ENCODE results near the gene UCP3.

UCP3 gene

GRCh38 chr11:73976451-73977151 is 32.3 kb downstream of the UCP3 start:
- DNase-seq, result no peak

- no peak for DNase-seq
Measured at GRCh38 chr11:73975479-73975757, 33.5 kb downstream of the UCP3 start.

GRCh38 chr11:73974604-73975478 is 34.0 kb downstream of the UCP3 start:
- no peak for DNase-seq

DNA sequence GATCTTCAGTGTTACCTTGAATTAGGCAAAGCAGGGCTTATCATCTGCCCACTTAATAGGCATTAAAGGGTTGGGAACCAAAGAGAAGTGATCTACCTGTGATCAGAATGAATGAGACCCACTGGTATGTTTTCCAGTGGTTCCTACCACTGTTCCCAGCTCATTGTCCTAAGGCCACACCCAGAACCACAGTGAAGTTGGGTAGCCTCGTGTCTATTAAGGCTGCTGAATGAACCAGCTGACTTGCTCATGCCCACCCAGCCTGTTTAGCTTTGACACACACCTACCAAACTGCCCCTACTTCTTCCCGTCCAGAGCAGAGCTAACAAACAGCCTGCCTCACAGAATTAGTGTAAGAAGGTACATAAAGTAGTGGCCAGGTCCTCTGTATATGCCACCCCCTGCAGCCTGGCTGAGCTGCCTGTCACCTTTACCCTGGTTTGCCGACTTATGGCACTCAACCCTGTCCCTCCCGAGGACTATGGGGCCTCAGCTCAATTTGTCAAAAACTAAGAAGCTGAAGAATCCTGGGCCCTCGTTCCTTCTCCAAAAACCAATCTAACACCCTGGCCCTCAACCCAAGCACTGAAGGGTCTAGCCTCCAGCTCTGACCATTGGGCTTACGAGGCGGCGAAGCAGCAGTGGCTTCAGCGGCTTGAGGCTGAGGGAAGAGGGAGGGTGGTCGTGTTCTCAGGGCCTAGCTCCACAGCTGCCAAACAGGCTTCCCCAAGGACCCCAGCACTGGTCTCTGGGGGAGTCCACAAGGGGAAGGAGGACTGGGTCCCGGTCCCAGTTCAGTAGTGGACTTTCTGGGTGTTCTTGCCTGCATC is 36.0 kb downstream of the UCP3 start:
- no peak for DNase-seq

DNA sequence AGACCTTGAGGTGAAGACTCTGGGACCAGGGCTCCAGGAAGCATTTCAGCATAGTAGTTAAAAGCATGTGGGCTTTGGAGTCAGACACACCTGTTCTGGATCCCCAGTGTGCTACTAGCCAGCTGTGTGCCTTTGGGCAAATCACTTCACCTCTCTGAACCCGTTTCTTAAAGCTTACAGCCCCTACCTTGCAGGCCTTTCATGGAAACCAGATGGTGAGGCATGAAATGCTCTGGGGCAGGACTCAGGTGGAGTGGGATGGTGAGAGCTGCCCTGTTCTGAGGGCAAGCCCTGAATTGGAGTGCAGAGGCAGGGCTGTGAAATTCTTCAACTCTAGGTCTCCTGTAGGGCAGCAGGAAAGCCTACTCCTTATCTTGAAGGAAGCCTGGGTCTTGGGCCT is 36.7 kb downstream of the UCP3 start:
- no peak for DNase-seq

GRCh38 chr11:73971175-73971719 is 37.6 kb downstream of the UCP3 start:
- no peak for DNase-seq

GRCh38 chr11:73969991-73970800 is 38.7 kb downstream of the UCP3 start:
- no peak for DNase-seq

DNA sequence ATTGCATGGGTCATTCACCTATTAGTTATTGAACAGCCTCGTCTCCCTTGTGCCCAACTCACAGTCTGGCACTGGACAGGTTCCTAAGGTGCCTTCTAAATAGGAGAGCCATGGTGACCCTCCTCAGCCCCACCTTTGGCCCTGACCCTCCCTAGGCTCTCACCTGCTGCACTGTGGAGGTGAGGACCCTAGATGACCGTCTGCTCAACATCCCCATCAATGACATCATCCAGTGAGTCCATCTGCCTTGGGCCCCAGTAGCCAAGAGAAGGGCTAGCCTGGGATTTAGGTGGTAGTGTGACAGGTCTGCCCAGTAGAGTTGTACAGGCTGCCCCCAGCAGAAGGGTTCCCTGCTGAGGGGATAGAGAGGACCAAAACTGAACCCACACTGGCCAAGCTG is 39.8 kb downstream of the UCP3 start:
- no peak for DNase-seq

GRCh38 chr11:73968356-73968966 is 40.4 kb downstream of the UCP3 start:
- DNase-seq, result no peak

DNA sequence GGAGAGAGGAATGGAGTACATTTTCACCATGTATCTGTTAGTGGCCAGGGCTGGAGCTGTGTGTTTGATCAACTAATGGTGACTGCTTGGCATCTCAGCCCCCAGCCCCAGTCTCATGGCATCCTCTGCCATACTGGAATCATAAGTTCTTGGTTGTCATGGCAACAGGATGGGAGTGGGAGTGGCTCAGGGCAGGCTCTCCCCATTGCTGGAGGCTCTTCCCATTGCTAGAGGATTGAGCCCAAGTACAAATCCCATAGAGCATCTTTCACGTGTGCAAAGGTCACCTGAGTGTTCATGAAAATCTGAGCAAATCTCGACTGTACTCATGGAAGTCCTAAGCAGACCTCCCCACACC is 43.1 kb downstream of the UCP3 start:
- no peak for DNase-seq

- no peak for DNase-seq
Measured at GRCh38 chr11:73965076-73965763, 43.7 kb downstream of the UCP3 start.

DNA sequence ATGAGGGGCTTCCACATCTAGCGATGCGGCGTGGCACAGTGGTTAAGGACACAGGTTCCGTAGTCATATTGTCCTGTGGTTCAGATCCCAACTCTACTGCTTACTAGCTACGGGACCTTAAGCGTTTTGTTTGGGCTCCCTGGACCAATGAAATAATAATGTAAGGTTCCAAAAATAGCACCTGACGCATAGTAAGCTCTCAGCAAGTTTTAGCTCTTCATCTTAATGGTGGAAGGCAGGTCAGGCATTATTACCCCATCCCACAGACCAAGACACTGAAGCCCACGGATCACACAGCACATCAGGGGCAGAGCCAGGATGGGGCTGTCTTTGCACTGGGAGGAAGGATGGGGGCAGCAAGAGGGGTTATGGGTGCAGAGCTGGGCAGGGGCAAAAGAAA is 45.0 kb downstream of the UCP3 start:
- no peak for DNase-seq

- DNase-seq, result no peak
Measured at GRCh38 chr11:73962101-73962705, 46.7 kb downstream of the UCP3 start.

DNA sequence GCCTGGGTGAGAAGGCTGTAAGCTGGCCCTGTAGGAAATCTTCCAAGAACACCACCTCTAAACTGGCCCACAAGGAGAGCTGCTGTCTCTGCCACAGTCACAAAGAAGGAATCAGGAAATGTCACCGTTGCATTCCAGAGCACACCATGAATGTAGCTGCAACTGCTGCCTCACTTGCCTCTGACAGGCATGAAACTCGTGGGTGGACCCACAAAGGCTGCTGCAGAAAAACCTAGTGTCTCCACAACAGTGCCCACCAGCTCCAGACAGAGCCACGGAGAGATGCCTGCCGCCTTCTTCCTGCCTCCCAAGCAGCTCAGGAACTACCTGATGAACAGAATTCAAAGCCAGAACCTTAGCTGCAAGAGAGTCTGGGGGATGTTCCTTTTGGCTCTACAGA is 47.6 kb downstream of the UCP3 start:
- DNase-seq, result no peak

- no peak for DNase-seq
Measured at GRCh38 chr11:73958521-73959141, 50.3 kb downstream of the UCP3 start.

DNA sequence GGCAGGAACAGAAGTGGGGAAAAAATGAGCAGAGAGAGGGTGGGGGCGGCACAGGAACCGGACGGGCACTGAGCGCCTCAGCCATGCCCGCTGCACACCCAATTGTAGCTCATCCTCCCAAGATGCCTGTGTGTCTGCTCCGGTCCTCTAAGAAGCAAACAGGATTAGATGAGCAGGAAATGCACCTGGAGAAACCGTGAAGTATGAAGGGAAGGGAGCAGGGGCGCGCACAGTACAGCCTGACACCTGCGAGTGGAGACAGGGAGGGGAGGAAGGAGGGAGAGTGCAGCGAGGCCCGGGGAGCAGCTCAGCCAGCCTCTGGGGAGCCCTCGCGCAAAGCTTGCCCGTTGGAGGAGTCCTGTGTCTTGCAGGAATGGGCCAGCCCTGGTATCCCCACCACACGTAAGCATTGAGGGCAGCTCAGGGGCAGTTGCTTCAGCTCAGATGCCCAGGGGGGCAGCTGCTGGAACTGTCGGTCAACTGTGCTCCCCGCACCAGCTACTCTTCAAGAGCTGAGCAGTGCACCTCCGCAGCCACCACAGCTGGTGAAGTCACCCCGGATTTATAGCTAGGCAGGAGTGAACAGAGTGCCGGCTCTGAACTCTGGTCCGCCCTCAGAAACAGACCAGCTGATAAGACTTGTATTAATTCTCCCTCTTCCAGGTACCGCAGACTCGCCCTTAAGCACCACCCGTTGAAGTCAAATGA is 51.1 kb downstream of the UCP3 start:
- no peak for DNase-seq

DNA sequence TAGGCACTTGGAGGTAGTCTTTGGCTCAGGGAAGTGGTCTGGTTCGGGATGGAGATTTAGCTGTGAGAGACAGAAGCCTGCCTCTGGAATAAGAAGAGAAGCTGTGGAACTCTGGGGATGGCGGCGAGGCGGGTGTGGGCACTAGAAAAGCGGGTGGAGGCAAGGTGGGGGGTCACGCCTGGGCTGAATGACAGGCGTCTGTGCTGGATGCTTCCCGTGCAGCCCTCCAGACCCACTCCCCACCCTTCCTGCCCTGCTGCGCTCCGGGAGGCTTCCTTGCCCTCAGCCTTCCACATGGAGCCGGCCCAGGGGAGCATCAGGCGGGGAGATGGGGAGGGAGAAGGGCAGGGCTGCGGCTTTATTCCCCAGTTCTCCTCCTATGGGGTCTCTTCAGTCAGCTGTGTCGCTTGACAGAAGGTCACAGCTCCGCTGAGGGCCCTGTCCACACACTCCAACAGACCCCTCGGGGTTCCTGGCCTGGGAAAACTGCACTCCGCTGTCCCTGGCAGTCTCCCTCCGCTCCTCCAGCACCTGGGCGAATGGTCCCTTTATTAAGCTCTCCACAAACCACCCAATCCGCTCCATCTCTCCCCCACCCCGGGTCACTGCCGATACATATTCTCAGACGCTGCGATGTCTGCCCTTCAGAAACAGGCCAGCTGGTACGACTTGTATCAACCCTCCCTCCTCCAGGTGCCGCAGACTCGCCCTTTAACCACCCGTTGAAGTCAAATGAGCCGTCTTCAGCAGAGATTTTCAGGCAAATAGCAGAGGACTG is 51.8 kb downstream of the UCP3 start:
- no peak for DNase-seq

DNA sequence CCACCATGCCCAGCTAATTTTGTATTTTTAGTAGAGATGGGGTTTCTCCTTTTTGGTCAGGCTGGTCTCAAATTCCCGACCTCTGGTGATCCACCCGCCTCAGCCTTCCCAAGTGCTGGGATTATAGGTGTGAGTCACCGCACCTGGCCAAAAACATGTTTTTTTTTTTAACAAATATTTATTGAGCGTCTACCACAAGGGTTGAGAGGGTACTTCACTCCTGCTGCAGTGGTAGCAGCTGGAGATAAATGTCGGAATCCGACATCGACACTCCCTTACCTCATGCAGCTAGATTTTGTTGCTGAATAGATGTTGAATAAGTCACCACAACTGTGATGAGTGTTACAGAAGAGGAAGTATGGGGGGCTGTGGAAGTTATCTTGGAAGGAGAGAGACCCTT is 57.1 kb downstream of the UCP3 start:
- DNase-seq, result no peak

Data from KG1 (cell line).